Erythroblast (primary cell): Measurements from ENCODE around the gene MACROH2A2.

Source experiments
- GATA1 ChIP-seq: IDR thresholded peaks from 2 replicates; pipeline ENCODE4 v1.6.1; 2011; ENCODE audit warnings: low read depth, mild to moderate bottlenecking, control low read depth, low read length, moderate library complexity
- POLR2A ChIP-seq: IDR thresholded peaks from 2 replicates; pipeline ENCODE4 v1.6.1; 2011; ENCODE audit warnings: mild to moderate bottlenecking, low read length

DNA sequence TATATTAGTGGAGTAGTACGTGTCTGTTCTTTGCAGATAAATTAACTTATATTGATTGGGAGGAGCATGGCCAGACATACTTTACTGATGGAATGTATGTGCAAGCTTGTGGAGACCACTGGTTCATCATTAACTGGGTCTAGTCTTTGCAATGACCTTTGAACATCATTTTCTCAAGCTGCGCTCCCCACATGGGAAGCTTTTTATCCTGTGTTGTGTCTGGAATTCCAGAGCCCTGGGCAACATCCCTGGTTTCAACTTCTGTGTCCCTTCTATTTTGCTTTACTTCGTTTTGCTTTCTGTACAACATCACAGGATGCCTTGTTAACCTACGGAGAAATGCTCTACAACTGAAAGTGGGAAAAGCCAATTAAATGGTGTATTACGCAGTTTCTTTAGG lies 38.3 kb downstream of the MACROH2A2 start:
- TF ChIP-seq POLR2A (no peak), GATA1 (no peak)
